B cell (primary cell): Measurements from ENCODE around the gene CCL22.

Experiments
- EZH2 ChIP-seq: IDR thresholded peaks from 2 replicates; pipeline ENCODE4 v1.6.1; 2012; ENCODE audit warnings: borderline replicate concordance, low read depth, mild to moderate bottlenecking, moderate library complexity, low read length; ENCODE audit not compliant: insufficient read depth, poor library complexity, severe bottlenecking
- TF ChIP-seq, protein P1 (sequence below): fragments of 200-600 bp; IDR thresholded peaks from one replicate; pipeline ENCODE4 v1.8.0; 2022; ENCODE audit warnings: antibody characterized with exemption, mild to moderate bottlenecking

DNA sequence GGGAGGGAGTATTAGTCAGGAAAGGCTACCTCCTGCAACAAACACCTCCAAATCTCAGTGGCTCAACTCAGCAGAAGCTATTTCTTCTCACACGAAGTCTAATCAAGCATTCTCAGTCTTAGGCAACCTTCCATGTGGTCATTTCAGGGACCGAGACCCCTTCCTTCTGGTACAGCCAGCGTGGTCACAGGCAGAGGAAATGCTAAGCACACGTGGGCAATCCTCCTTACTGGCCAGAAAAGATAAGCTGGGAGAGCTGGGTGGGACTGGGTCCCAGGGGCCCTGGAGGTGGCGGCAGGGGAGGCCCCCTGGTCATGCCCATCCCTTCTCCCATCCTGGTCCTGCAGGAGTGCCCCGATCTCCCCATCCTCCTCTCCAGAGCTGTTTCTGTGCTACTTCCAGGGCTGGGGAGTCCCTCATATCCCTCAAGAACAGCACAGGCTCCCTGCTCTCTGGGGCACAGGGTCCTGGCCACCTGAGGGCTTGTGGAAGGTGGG is 8.0 kb downstream of the CCL22 start:
- TF ChIP-seq, protein P1, sequence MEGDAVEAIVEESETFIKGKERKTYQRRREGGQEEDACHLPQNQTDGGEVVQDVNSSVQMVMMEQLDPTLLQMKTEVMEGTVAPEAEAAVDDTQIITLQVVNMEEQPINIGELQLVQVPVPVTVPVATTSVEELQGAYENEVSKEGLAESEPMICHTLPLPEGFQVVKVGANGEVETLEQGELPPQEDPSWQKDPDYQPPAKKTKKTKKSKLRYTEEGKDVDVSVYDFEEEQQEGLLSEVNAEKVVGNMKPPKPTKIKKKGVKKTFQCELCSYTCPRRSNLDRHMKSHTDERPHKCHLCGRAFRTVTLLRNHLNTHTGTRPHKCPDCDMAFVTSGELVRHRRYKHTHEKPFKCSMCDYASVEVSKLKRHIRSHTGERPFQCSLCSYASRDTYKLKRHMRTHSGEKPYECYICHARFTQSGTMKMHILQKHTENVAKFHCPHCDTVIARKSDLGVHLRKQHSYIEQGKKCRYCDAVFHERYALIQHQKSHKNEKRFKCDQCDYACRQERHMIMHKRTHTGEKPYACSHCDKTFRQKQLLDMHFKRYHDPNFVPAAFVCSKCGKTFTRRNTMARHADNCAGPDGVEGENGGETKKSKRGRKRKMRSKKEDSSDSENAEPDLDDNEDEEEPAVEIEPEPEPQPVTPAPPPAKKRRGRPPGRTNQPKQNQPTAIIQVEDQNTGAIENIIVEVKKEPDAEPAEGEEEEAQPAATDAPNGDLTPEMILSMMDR = no peak
- no peak for TF ChIP-seq EZH2
